ENCODE measurements around the gene DPYSL4. TPM values are rescaled to one million over a fixed set of nuclear protein-coding genes. Genes with fewer than 3 reads are reported as not detected.

Gene DPYSL4
- total and polyA plus RNA-seq, 2 of the 4 experiments (the other 2 are of a cell fraction) = 8.1 to 30.5 TPM

DNA sequence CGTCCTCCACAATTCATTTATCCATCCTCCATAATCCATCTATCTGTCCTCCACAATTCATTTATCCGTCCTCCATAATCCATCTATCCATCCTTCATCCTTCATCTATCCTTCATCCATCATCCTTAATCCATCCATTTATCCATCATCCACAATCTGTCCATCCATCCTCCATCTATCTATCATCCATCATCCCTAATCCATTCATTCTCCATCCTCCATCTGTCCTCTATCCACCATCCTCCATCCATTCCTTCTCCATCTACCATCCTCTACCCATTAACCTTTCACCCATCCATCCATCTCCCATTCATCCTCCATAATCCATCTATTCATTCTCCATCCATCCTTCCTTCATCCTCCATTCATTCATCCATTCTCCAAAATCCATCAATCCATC lies 36.0 kb upstream of the DPYSL4 start:
- H3K27me3 ChIP-seq (ENCODE audit: control insufficient read depth, insufficient read depth, low read length) = peaks cover 2% of the 10 kb centered on the region; the same call in 1 of the 2 replicates
- H2BK120ac ChIP-seq (ENCODE audit: low read depth, low read length) = no peak overlapping the region
- POLR2A ChIA-PET (ENCODE audit: unreplicated experiment) = no interaction called here
- no peak overlapping the region for H3K4ac ChIP-seq (ENCODE audit: low read depth, low read length)
- no peak overlapping the region for H3K14ac ChIP-seq (replicated peaks; ENCODE audit: low read depth, low read length)
- WGBS, 2 experiments (ENCODE audit: extremely low coverage in 2 of 2, insufficient read length in 1 of 2) = 79 to 100% methylated on average over 2 of the region's 2 CpGs
- no peak overlapping the region for H3K27ac ChIP-seq (ENCODE audit: insufficient read depth, low read length)
- no peak overlapping the region for H3K4me3 ChIP-seq (ENCODE audit: insufficient read depth, low read depth, low read length)
- no peak overlapping the region for H4K5ac ChIP-seq (ENCODE audit: low read depth, low read length)
- no peak overlapping the region for H3K18ac ChIP-seq (ENCODE audit: low read depth, low read length)
- no peaks in the 10 kb centered on the region for H3K9me1 ChIP-seq (ENCODE audit: insufficient read depth, low read length)
- H4K20me1 ChIP-seq (ENCODE audit: insufficient read depth, low read length) = no peaks in the 10 kb centered on the region
- no peak overlapping the region for H3K23ac ChIP-seq (ENCODE audit: low read depth, low read length)
- no peak overlapping the region for H3K56ac ChIP-seq (ENCODE audit: extremely low read depth, insufficient read depth, low read length)
- no peaks in the 10 kb centered on the region for H3K79me1 ChIP-seq (ENCODE audit: low read depth in 1 of 2, low read length in 2 of 2)
- ATAC-seq (ENCODE audit: low read depth) = no peak
- no peaks in the 10 kb centered on the region for H3K36me3 ChIP-seq (ENCODE audit: control insufficient read depth, insufficient read depth, low read length)
- H4K91ac ChIP-seq (ENCODE audit: insufficient read depth, low read depth, low read length) = no peak overlapping the region
- no peak overlapping the region for H2AK9ac ChIP-seq (replicated peaks; ENCODE audit: low read depth, low read length, poor library complexity)
- TF ChIP-seq CEBPB (IDR thresholded peaks at IDR 0.05; ENCODE audit: low read depth, low read length) = no peak
- no peak for TF ChIP-seq MXI1 (IDR thresholded peaks at IDR 0.05; ENCODE audit: borderline replicate concordance, low read depth, low read length)
- TF ChIP-seq SMC3 (IDR thresholded peaks at IDR 0.05; ENCODE audit: low read depth, low read length) = no peak
- TF ChIP-seq, protein P1, sequence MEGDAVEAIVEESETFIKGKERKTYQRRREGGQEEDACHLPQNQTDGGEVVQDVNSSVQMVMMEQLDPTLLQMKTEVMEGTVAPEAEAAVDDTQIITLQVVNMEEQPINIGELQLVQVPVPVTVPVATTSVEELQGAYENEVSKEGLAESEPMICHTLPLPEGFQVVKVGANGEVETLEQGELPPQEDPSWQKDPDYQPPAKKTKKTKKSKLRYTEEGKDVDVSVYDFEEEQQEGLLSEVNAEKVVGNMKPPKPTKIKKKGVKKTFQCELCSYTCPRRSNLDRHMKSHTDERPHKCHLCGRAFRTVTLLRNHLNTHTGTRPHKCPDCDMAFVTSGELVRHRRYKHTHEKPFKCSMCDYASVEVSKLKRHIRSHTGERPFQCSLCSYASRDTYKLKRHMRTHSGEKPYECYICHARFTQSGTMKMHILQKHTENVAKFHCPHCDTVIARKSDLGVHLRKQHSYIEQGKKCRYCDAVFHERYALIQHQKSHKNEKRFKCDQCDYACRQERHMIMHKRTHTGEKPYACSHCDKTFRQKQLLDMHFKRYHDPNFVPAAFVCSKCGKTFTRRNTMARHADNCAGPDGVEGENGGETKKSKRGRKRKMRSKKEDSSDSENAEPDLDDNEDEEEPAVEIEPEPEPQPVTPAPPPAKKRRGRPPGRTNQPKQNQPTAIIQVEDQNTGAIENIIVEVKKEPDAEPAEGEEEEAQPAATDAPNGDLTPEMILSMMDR (conservative IDR thresholded peaks at IDR 0.05; ENCODE audit: low read depth, low read length) = no peak
- no peak for TF ChIP-seq RFX5 (IDR thresholded peaks at IDR 0.05; ENCODE audit: low read depth, low read length)
- TF ChIP-seq BHLHE40 (IDR thresholded peaks at IDR 0.05; ENCODE audit: low read depth, low read length) = no peak
- no peak for TF ChIP-seq RAD21 (IDR thresholded peaks at IDR 0.05; ENCODE audit: low read length)
- TF ChIP-seq CHD1 (IDR thresholded peaks at IDR 0.05; ENCODE audit: low read depth, low read length) = no peak
- TF ChIP-seq NFE2L2 (IDR thresholded peaks at IDR 0.05; ENCODE audit: low read depth, low read length) = no peak
- TF ChIP-seq, protein P2, sequence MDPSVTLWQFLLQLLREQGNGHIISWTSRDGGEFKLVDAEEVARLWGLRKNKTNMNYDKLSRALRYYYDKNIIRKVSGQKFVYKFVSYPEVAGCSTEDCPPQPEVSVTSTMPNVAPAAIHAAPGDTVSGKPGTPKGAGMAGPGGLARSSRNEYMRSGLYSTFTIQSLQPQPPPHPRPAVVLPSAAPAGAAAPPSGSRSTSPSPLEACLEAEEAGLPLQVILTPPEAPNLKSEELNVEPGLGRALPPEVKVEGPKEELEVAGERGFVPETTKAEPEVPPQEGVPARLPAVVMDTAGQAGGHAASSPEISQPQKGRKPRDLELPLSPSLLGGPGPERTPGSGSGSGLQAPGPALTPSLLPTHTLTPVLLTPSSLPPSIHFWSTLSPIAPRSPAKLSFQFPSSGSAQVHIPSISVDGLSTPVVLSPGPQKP (IDR thresholded peaks at IDR 0.05; ENCODE audit: borderline replicate concordance, low read depth, low read length) = no peak
- TF ChIP-seq, protein P3, sequence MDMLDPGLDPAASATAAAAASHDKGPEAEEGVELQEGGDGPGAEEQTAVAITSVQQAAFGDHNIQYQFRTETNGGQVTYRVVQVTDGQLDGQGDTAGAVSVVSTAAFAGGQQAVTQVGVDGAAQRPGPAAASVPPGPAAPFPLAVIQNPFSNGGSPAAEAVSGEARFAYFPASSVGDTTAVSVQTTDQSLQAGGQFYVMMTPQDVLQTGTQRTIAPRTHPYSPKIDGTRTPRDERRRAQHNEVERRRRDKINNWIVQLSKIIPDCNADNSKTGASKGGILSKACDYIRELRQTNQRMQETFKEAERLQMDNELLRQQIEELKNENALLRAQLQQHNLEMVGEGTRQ (IDR thresholded peaks at IDR 0.05; ENCODE audit: low read depth, low read length) = no peak
- H2BK20ac ChIP-seq (ENCODE audit: low read depth, low read length) = no peak overlapping the region
- no peaks in the 10 kb centered on the region for H3K4me1 ChIP-seq (ENCODE audit: control insufficient read depth, insufficient read depth, low read length)
- dilution Hi-C loops (cut with HindIII; ENCODE audit: low sequenced_read_pairs, unreplicated experiment) = no loop called here
- H3K4me2 ChIP-seq (ENCODE audit: low read depth, low read length) = no peak overlapping the region
- in situ Hi-C loops (cut with MboI; ENCODE audit: low sequenced_read_pairs) = no loop called here
- BruUV-seq (replicated peaks) = no TSS peak
- no peak overlapping the region for H2AK5ac ChIP-seq (ENCODE audit: low read depth, low read length)
- H2AFZ ChIP-seq (replicated peaks; ENCODE audit: low read length, poor library complexity) = no peak overlapping the region
- H2BK15ac ChIP-seq (ENCODE audit: low read depth, low read length) = no peak overlapping the region
- intact Hi-C loops (cut with micrococcal nuclease) = no loop called here
- no peak overlapping the region for H3K9ac ChIP-seq (ENCODE audit: low read depth, low read length)
- no peaks in the 10 kb centered on the region for H3K9me3 ChIP-seq (ENCODE audit: control insufficient read depth, insufficient read depth, low read length)
- no peak for DNase-seq
- no peak overlapping the region for H4K8ac ChIP-seq (ENCODE audit: low read depth in 2 of 2, low read length in 2 of 2)
- no peak overlapping the region for H2BK5ac ChIP-seq (ENCODE audit: low read depth, low read length, poor library complexity, severe bottlenecking)
- CTCF ChIA-PET = no interaction called here

All from IMR-90 (cell line).